Ovary (tissue), 9 donors: ENCODE data around the gene POLD1. TPM values are rescaled to one million over a fixed set of nuclear protein-coding genes. Genes with fewer than 3 reads are reported as not detected.
A peak's percentile ranks its signal among the peaks of the same experiment; 100 is the strongest.

ENCODE experiments used
- DNase-seq, 5 donors: peaks; one replicate each; pipeline ENCODE4 v3.0.0-alpha.2; 2019 to 2020
- H3K27ac ChIP-seq, 2 donors: fragments of 200-600 bp; one replicate each; pipeline versions ENCODE4 v1.5.1 to v1.8.0; 2019 to 2022
- H3K27me3 ChIP-seq: fragments of 200-600 bp; one replicate; pipeline ENCODE4 v1.8.0; 2022
- H3K36me3 ChIP-seq: fragments of 200-600 bp; sonication (generic); one replicate; pipeline ENCODE4 v1.5.1; 2019
- H3K4me1 ChIP-seq: one replicate; pipeline ENCODE4 v1.8.1; 2013; ENCODE audit warnings: mild to moderate bottlenecking, moderate library complexity; ENCODE audit not compliant: insufficient read depth
- H3K4me3 ChIP-seq: fragments of 200-600 bp; sonication (generic); one replicate; pipeline ENCODE4 v1.5.1; 2017
- H3K9me3 ChIP-seq, 2 donors: fragments of 200-600 bp in 1 of 2; sonication (generic) in 1 of 2; one replicate each; pipeline versions ENCODE4 v1.5.1 to v1.8.1; 2013 to 2019; ENCODE audit warnings: mild to moderate bottlenecking in 1 of 2, moderate library complexity in 1 of 2
- EP300 ChIP-seq: sonication (generic); formaldehyde crosslinking; IDR thresholded peaks from one replicate; pipeline ENCODE4 v1.6.1; 2017; ENCODE audit warnings: antibody characterized with exemption
- POLR2A ChIP-seq: fragments of 450-650 bp; IDR thresholded peaks from one replicate; pipeline ENCODE4 v1.6.1; 2017; ENCODE audit warnings: antibody characterized with exemption, mild to moderate bottlenecking, moderate library complexity
- WGBS, 3 donors: extraction: QIAGEN DNeasy Blood & Tissue Kit in 1 of 3; methylation state at CpG; one replicate each; pipeline versions ENCODE4 v1.1.5 to v1.1.7; 2013 to 2017; 5-methylcytosine and 5-hydroxymethylcytosine counted together
- intact Hi-C, 4 donors: fragments of 100-400 bp; cut with DNase I; formaldehyde crosslinking; loops; one replicate each; pipeline versions ENCODE4 v1.11.0 to v1.15.1; 2022 to 2023
- polyA plus RNA-seq, 2 donors: library from polyadenylated mRNA; stranded (reverse); fragments of 200-250 nt in 1 of 2; fragments of 350-450 nt in 1 of 2; fragmentation: Illumina TruSeq in 1 of 2; extraction: RNeasy Lipid Tissue Mini Kit (QIAGEN cat#74804) in 1 of 2; gene quantifications; one replicate each; pipeline ENCODE4 v1.2.3, GENCODE V29; 2013 to 2014
- total RNA-seq, 7 donors: library from RNA; depleted of rRNA in 2 of 7; stranded (reverse); fragments of >200 nt in 2 of 7; fragmentation: NEBNext Ultra II Directional in 3 of 7; extraction: Animal tissue kit (Norgen Biotek cat#: 25700) in 3 of 7; gene quantifications; one replicate each; pipeline versions ENCODE4 v1.1.0 to v1.2.4, GENCODE V29; 2016 to 2023
- TF ChIP-seq, protein P1 (sequence below), 3 donors: fragments of 450-650 bp in 2 of 3; fragments of 200-600 bp in 1 of 3; IDR thresholded peaks; one replicate each; pipeline versions ENCODE4 v1.5.1 to v1.8.0; 2016 to 2022; ENCODE audit warnings: antibody characterized with exemption in 3 of 3, mild to moderate bottlenecking in 1 of 3
- donor health status: DM: no; HTN: no; CAD: no; lungs with moderate emphysema.
- donor health status: DM: no; HTN: no; CAD: no.
- donor health status: Bipolar disorder and iron deficiency.
- donor health status: DM: yes; HTN: yes; CAD: no.
- donor health status: DM: no; HTN: no; CAD: no.
- donor health status: DM: yes; HTN: yes; CAD: no.

POLD1 gene
- total and polyA plus RNA-seq, 9 donors: 0.52 to 25.2 (median 17.1) TPM

DNA sequence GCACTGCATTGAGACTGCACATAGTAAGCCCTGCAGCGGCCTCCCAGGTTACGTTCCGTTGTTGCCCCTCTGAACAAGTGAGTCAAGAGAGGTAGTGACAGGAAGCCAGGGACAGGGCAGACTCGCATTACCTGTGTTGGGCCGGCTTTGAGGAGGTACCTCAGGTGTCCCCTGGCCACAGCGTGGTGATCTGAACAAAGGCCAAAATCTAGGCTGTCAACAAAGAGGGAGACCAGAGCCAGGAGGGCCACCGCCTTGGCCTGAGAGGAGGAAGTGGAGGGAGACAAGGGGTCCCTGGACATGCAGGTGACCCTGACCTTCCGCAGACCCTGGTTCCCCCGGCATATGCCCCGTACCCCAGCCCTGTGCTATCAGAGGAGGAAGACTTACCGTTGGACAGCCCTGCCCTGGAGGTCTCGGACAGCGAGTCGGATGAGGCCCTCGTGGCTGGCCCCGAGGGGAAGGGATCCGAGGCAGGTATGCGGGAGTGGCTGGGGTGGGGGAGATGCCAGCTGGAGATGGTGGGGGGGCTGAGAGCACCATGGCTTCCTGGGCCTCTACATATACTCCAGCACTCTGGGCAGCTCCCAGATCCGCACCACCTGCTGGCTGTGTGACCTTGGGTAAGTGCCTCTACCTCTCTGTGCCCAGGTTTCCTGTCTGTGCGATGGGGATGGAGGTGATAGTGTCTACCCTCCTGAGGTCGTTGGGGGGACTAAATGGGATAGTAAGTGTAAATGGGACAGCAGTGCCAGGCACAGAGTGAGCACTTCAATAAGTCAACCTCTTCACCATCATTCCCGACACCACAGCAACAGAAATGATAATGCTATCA, 39.3 kb downstream of the POLD1 start:
- H3K9me3 ChIP-seq: no peaks in the 10 kb centered on the region
- DNase-seq: no peak
- intact Hi-C loops: no loop called here
- TF ChIP-seq EP300: no peak
- TF ChIP-seq, protein P1, sequence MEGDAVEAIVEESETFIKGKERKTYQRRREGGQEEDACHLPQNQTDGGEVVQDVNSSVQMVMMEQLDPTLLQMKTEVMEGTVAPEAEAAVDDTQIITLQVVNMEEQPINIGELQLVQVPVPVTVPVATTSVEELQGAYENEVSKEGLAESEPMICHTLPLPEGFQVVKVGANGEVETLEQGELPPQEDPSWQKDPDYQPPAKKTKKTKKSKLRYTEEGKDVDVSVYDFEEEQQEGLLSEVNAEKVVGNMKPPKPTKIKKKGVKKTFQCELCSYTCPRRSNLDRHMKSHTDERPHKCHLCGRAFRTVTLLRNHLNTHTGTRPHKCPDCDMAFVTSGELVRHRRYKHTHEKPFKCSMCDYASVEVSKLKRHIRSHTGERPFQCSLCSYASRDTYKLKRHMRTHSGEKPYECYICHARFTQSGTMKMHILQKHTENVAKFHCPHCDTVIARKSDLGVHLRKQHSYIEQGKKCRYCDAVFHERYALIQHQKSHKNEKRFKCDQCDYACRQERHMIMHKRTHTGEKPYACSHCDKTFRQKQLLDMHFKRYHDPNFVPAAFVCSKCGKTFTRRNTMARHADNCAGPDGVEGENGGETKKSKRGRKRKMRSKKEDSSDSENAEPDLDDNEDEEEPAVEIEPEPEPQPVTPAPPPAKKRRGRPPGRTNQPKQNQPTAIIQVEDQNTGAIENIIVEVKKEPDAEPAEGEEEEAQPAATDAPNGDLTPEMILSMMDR (IDR thresholded peaks at IDR 0.05): no peak
- no peak overlapping the region for H3K27ac ChIP-seq
- no peaks in the 10 kb centered on the region for H3K27me3 ChIP-seq
- H3K4me1 ChIP-seq: peaks cover 3% of the 10 kb centered on the region
- no peaks in the 10 kb centered on the region for H3K36me3 ChIP-seq
- WGBS, 3 donors: 68 to 77% (median 71%) methylated on average over 22 of the region's 22 CpGs
- no peak overlapping the region for H3K4me3 ChIP-seq

DNA sequence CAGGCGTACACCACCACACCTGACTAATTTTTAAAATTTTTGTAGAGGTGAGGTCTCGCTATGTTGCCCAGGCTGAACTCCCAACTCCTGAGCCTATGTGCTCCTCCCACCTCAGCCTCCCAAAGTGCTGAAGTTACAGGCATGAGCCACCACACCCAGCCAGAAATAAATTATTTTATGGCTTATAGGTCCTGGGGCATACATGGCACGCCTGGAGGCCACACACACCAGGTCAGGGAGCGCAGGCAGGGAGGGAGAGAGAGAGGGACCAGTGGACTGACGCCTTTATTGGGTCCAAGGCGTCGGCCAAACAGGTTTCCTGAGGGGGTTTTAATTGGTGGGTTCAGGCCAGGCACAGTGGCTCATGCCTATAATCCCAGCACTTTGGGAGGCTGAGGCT, 41.4 kb downstream of the POLD1 start:
- no peak overlapping the region for H3K4me3 ChIP-seq
- no peaks in the 10 kb centered on the region for H3K9me3 ChIP-seq
- TF ChIP-seq POLR2A: no peak
- TF ChIP-seq, protein P1 (IDR thresholded peaks at IDR 0.05): no peak
- TF ChIP-seq EP300: no peak
- H3K27ac ChIP-seq: no peak overlapping the region
- H3K4me1 ChIP-seq: peaks cover 3% of the 10 kb centered on the region
- no peak for DNase-seq
- intact Hi-C loops: no loop called here
- no peaks in the 10 kb centered on the region for H3K36me3 ChIP-seq
- WGBS, 3 donors: 59 to 79% (median 73%) methylated on average over 7 of the region's 7 CpGs
- no peaks in the 10 kb centered on the region for H3K27me3 ChIP-seq

- H3K27me3 ChIP-seq: no peaks in the 10 kb centered on the region
- WGBS, 3 donors: 70 to 75% (median 73%) methylated on average over 26 of the region's 26 CpGs
- peaks cover 3% of the 10 kb centered on the region for H3K4me1 ChIP-seq
- no peak overlapping the region for H3K27ac ChIP-seq
- no peak overlapping the region for H3K4me3 ChIP-seq
- TF ChIP-seq POLR2A: no peak
- TF ChIP-seq, protein P1 (IDR thresholded peaks at IDR 0.05): no peak
- TF ChIP-seq EP300: no peak
- H3K36me3 ChIP-seq: no peaks in the 10 kb centered on the region
- DNase-seq: no peak
- no peaks in the 10 kb centered on the region for H3K9me3 ChIP-seq
- intact Hi-C loops: no loop called here
Measured at GRCh38 chr19:50427318-50427925, 43.3 kb downstream of the POLD1 start.

- Histone ChIP-seq H3K9me3 (no peaks in the 10 kb centered on the region), H3K27me3 (no peaks in the 10 kb centered on the region), H3K4me1 (peaks cover 3% of the 10 kb centered on the region), H3K4me3 (no peak overlapping the region), H3K27ac (no peak overlapping the region), H3K36me3 (no peaks in the 10 kb centered on the region)
- TF ChIP-seq POLR2A: no peak
- TF ChIP-seq, protein P1 (IDR thresholded peaks at IDR 0.05): no peak
- no peak for TF ChIP-seq EP300
- intact Hi-C loops: no loop called here
- DNase-seq: peak; percentile 76 to 95 (median 83)
- WGBS, 3 donors: 4 to 10% (median 8%) methylated on average over 36 to 38 of the region's 38 CpGs
Measured at GRCh38 chr19:50427997-50428425, 43.9 kb downstream of the POLD1 start.
